IMR-90 (cell line): ENCODE results near the gene GPR17. TPM values are rescaled to one million over a fixed set of nuclear protein-coding genes. Genes with fewer than 3 reads are reported as not detected.

Source experiments
- ATAC-seq: fragments of 200-7000 bp; cut with Tn5 transposase; 2 replicates; pipeline ENCODE4 v1.9.1; 2020; ENCODE audit warnings: low read depth, mild to moderate bottlenecking, moderate library complexity
- BruUV-seq: library from RNA; stranded (reverse); fragments of 400-500 nt; replicated peaks from 2 replicates; lab custom pipeline; 2021; lab: Mats Ljungman, UMichigan
- CTCF ChIA-PET: fragments of 300-600 bp; formaldehyde crosslinking; extraction: SDS; loops from one replicate; lab custom pipeline; 2021; ENCODE audit warnings: antibody characterized with exemption; lab: Yijun Ruan, JAX
- POLR2A ChIA-PET: fragments of 300-600 bp; sonication (Branson Sonifier 250); formaldehyde crosslinking; loops from one replicate; lab custom pipeline; 2022; ENCODE audit warnings: antibody characterized with exemption; ENCODE audit not compliant: unreplicated experiment; lab: Charles Lee
- DNase-seq: peaks from one replicate; pipeline ENCODE4 v3.0.0; 2013
- H2AFZ ChIP-seq: replicated peaks from 2 replicates; pipeline ENCODE3; 2013; ENCODE audit warnings: low read length, mild to moderate bottlenecking; ENCODE audit not compliant: poor library complexity
- H2AK5ac ChIP-seq: 2 replicates; pipeline ENCODE4 v1.6.1; 2013; ENCODE audit warnings: low read depth, low read length, inconsistent platforms
- H2AK9ac ChIP-seq: replicated peaks from 2 replicates; pipeline ENCODE3; 2013; ENCODE audit warnings: mild to moderate bottlenecking, low read depth, low read length, moderate library complexity; ENCODE audit not compliant: poor library complexity
- H2BK120ac ChIP-seq: 2 replicates; pipeline ENCODE4 v1.6.1; 2013; ENCODE audit warnings: low read depth, low read length, inconsistent platforms
- H2BK15ac ChIP-seq: 3 replicates; pipeline ENCODE4 v1.6.1; 2013; ENCODE audit warnings: low read depth, low read length, inconsistent platforms
- H2BK20ac ChIP-seq: 2 replicates; pipeline ENCODE4 v1.6.1; 2013; ENCODE audit warnings: low read depth, mild to moderate bottlenecking, inconsistent platforms, low read length, moderate library complexity
- H2BK5ac ChIP-seq: 2 replicates; pipeline ENCODE4 v1.6.1; 2013; ENCODE audit warnings: mild to moderate bottlenecking, low read depth, low read length, inconsistent platforms; ENCODE audit not compliant: poor library complexity, severe bottlenecking
- H3K14ac ChIP-seq: replicated peaks from 2 replicates; pipeline ENCODE4 v1.6.1; 2013; ENCODE audit warnings: low read depth, low read length, inconsistent platforms
- H3K18ac ChIP-seq: 2 replicates; pipeline ENCODE4 v1.6.1; 2013; ENCODE audit warnings: low read depth, low read length, control low read depth
- H3K23ac ChIP-seq: 2 replicates; pipeline ENCODE4 v1.6.1; 2013; ENCODE audit warnings: low read depth, low read length, inconsistent platforms
- H3K27ac ChIP-seq: 2 replicates; pipeline ENCODE4 v1.5.1; 2013; ENCODE audit warnings: mild to moderate bottlenecking, control low read depth, low read length; ENCODE audit not compliant: insufficient read depth
- H3K27me3 ChIP-seq: 2 replicates; pipeline ENCODE4 v1.6.1; 2013; ENCODE audit warnings: low read length; ENCODE audit not compliant: control insufficient read depth, insufficient read depth
- H3K36me3 ChIP-seq: 2 replicates; pipeline ENCODE4 v1.6.1; 2013; ENCODE audit warnings: low read length, mixed read lengths; ENCODE audit not compliant: control insufficient read depth, insufficient read depth
- H3K4ac ChIP-seq: 2 replicates; pipeline ENCODE4 v1.6.1; 2013; ENCODE audit warnings: low read depth, low read length, inconsistent platforms
- H3K4me1 ChIP-seq: 2 replicates; pipeline ENCODE4 v1.6.1; 2013; ENCODE audit warnings: low read length, mixed read lengths; ENCODE audit not compliant: control insufficient read depth, insufficient read depth
- H3K4me2 ChIP-seq: 2 replicates; pipeline ENCODE4 v1.6.1; 2013; ENCODE audit warnings: low read depth, mild to moderate bottlenecking, control low read depth, low read length, moderate library complexity
- H3K4me3 ChIP-seq: 2 replicates; pipeline ENCODE4 v1.5.1; 2013; ENCODE audit warnings: low read depth, mild to moderate bottlenecking, control low read depth, low read length, moderate library complexity; ENCODE audit not compliant: insufficient read depth
- H3K56ac ChIP-seq: 2 replicates; pipeline ENCODE4 v1.6.1; 2013; ENCODE audit warnings: low read length, inconsistent platforms; ENCODE audit not compliant: insufficient read depth; ENCODE audit errors: extremely low read depth
- H3K79me1 ChIP-seq, 2 experiments: 2 replicates each; pipeline ENCODE4 v1.6.1; 2013; ENCODE audit warnings: low read length in 2 of 2, inconsistent platforms in 1 of 2, low read depth in 1 of 2
- H3K9ac ChIP-seq: 2 replicates; pipeline ENCODE4 v1.6.1; 2013; ENCODE audit warnings: low read depth, low read length, control low read depth
- H3K9me1 ChIP-seq: 2 replicates; pipeline ENCODE4 v1.6.1; 2013; ENCODE audit warnings: low read length, inconsistent platforms; ENCODE audit not compliant: insufficient read depth
- H3K9me3 ChIP-seq: 2 replicates; pipeline ENCODE4 v1.6.1; 2013; ENCODE audit warnings: low read length; ENCODE audit not compliant: control insufficient read depth, insufficient read depth
- H4K20me1 ChIP-seq: 2 replicates; pipeline ENCODE4 v1.6.1; 2013; ENCODE audit warnings: low read length, inconsistent platforms; ENCODE audit not compliant: insufficient read depth
- H4K5ac ChIP-seq: 2 replicates; pipeline ENCODE4 v1.6.1; 2013; ENCODE audit warnings: mild to moderate bottlenecking, low read depth, low read length, control low read depth
- H4K8ac ChIP-seq, 2 experiments: 2 replicates each; pipeline ENCODE4 v1.6.1; 2013; ENCODE audit warnings: low read depth in 2 of 2, low read length in 2 of 2, control low read depth in 1 of 2, inconsistent platforms in 1 of 2
- H4K91ac ChIP-seq: 2 replicates; pipeline ENCODE4 v1.6.1; 2013; ENCODE audit warnings: low read depth, low read length, inconsistent platforms; ENCODE audit not compliant: insufficient read depth
- POLR2A ChIP-seq: IDR thresholded peaks from 2 replicates; pipeline ENCODE4 v1.6.1; 2012; ENCODE audit warnings: mild to moderate bottlenecking, low read depth, low read length
- RAD21 ChIP-seq: IDR thresholded peaks from 2 replicates; pipeline ENCODE4 v1.6.1; 2012; ENCODE audit warnings: low read length, improper control_type of control experiment
- WGBS, 2 experiments: methylation state at CpG; one replicate each; pipeline versions ENCODE4 v1.1.5 to v1.1.7; 2013; ENCODE audit warnings: missing lambda C conversion rate in 2 of 2; ENCODE audit not compliant: insufficient read length in 1 of 2; ENCODE audit errors: extremely low coverage in 2 of 2; 5-methylcytosine and 5-hydroxymethylcytosine counted together
- dilution Hi-C: fragments of 300-500 bp; cut with HindIII; formaldehyde crosslinking; loops from one replicate; pipeline ENCODE4 v1.14.3; 2018; ENCODE audit warnings: low sequenced_read_pairs; ENCODE audit not compliant: unreplicated experiment
- in situ Hi-C: fragments of 300-500 bp; cut with MboI; formaldehyde crosslinking; loops from 3 replicates; pipeline ENCODE4 v1.14.3; 2019; ENCODE audit warnings: low sequenced_read_pairs, inconsistent platforms, mixed read lengths
- intact Hi-C: fragments of 100-400 bp; cut with micrococcal nuclease; formaldehyde crosslinking; loops from 2 replicates; pipeline ENCODE4 v1.10.0; 2022
- polyA plus RNA-seq, 3 experiments: library from polyadenylated mRNA; depleted of rRNA; stranded (reverse); fragments of >200 nt; gene quantifications; 2 replicates each; pipeline ENCODE4 v1.2.3, GENCODE V29; 2012; ENCODE audit warnings: low replicate concordance in 1 of 3
- total RNA-seq: library from RNA; depleted of rRNA; stranded (reverse); fragments of >200 nt; gene quantifications from 2 replicates; pipeline ENCODE4 v1.2.3, GENCODE V29; 2012
- TF ChIP-seq, protein P1 (sequence below): fragments of 150-350 bp; IDR thresholded peaks from 2 replicates; pipeline ENCODE4 v1.6.1; 2016; ENCODE audit warnings: low read depth, mild to moderate bottlenecking, low read length, moderate library complexity, borderline replicate concordance

The GPR17 gene
- total and polyA plus RNA-seq, 2 of the 4 experiments (the other 2 are of a cell fraction), result not detected

DNA sequence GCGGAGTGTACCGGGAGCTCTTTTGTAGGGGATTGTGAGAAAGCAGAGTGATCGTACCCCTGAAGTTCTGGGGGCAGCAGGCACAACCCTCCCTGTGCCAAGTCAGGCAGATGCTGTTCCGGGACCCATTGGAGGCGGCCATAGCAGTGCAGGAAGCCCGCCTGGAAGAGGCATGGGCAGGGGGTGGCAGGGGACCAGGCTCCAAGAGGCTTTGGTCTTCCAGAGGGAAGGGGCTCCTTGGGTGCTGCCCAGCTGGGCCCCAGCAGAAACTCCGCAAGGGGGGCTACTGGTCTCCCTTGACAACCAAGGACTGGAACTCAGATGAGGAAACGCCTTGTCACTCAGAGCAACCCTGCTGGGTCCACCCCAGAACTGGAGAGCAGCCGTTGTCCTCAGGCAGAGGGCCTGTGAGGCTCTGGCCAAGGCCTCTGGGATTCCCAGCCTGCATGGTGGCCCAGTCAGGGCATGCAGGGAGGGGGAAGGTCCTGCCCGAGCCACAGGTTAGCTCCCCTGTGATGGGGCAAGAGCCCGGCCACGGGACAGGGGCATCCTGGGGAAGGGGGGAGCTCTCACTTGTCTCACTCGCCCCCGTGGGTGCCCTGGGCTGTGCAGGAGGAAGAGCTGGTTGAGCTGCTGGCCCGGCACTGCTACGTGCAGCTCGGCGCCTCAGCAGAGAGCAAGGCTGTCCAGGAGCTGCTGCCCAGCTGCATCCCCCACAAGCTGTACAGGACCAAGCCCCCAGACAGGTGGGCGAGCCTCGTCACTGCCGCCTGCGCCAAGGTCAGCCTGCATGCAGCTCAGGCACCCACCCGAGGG is 21.0 kb upstream of the GPR17 start:
- Histone ChIP-seq H2BK20ac (0 out of 2 replicates have a peak overlapping the region, but pooled peaks have one; percentile 35), H3K56ac (no peak overlapping the region), H3K14ac (no peak overlapping the region), H2BK120ac (0 out of 2 replicates have a peak overlapping the region, but pooled peaks have one; percentile 65), H3K9me1 (peaks cover 6% of the 10 kb centered on the region; the same call in 1 of the 2 replicates), H3K36me3 (no peaks in the 10 kb centered on the region), H3K18ac (no peak overlapping the region), H4K5ac (no peak overlapping the region), H3K4me1 (peaks cover 5% of the 10 kb centered on the region), H3K4ac (peak overlapping the region; percentile 64), H2AFZ (peak overlapping the region; percentile 21), H3K79me1 (no peaks in the 10 kb centered on the region), H2BK5ac (no peak overlapping the region), H3K9me3 (no peaks in the 10 kb centered on the region), H4K8ac (0 out of 4 replicates have a peak overlapping the region, but pooled peaks of 1 of the 2 experiments have one; percentile 48), H3K23ac (0 out of 2 replicates have a peak overlapping the region, but pooled peaks have one; percentile 59), H2AK5ac (no peak overlapping the region; the same call in 1 of the 2 replicates), H2BK15ac (no peak overlapping the region), H3K27ac (no peak overlapping the region), H3K4me3 (no peak overlapping the region), H3K27me3 (no peaks in the 10 kb centered on the region; the same call in 1 of the 2 replicates), H4K20me1 (no peaks in the 10 kb centered on the region), H3K9ac (no peak overlapping the region), H3K4me2 (no peak overlapping the region), H2AK9ac (peak overlapping the region; percentile 42), H4K91ac (no peak overlapping the region; the same call in 1 of the 2 replicates)
- no TSS peak for BruUV-seq
- POLR2A ChIA-PET, result no interaction called here
- WGBS, 2 experiments, result 92% methylated on average over 4 of the region's 23 CpGs; no CpG with 5 or more reads in 1 of the 2 experiments
- intact Hi-C loops, result no loop called here
- CTCF ChIA-PET, result no interaction called here
- TF ChIP-seq, protein P1, sequence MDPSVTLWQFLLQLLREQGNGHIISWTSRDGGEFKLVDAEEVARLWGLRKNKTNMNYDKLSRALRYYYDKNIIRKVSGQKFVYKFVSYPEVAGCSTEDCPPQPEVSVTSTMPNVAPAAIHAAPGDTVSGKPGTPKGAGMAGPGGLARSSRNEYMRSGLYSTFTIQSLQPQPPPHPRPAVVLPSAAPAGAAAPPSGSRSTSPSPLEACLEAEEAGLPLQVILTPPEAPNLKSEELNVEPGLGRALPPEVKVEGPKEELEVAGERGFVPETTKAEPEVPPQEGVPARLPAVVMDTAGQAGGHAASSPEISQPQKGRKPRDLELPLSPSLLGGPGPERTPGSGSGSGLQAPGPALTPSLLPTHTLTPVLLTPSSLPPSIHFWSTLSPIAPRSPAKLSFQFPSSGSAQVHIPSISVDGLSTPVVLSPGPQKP, result no peak
- TF ChIP-seq POLR2A (no peak), RAD21 (no peak)
- no peak for DNase-seq
- no peak for ATAC-seq
- dilution Hi-C loops, result no loop called here
- in situ Hi-C loops, result no loop called here
